SU-DHL-6 (cell line): ENCODE data around the gene CCNY.

ENCODE experiments used
- EZH2phosphoT487 ChIP-seq: fragments of 200-600 bp; sonication (generic), shearing (Covaris generic); conservative IDR thresholded peaks from 2 replicates; pipeline ENCODE4 v1.6.1; 2018; ENCODE audit warnings: mild to moderate bottlenecking, antibody characterized with exemption, low read length, moderate library complexity, mixed read lengths
- TF ChIP-seq, protein P1 (sequence below): fragments of 200-600 bp; sonication (generic); IDR thresholded peaks from one replicate; pipeline ENCODE4 v1.5.1; 2017; ENCODE audit warnings: antibody characterized with exemption, mild to moderate bottlenecking, low read length, moderate library complexity; ENCODE audit not compliant: insufficient read depth, poor library complexity, severe bottlenecking

DNA sequence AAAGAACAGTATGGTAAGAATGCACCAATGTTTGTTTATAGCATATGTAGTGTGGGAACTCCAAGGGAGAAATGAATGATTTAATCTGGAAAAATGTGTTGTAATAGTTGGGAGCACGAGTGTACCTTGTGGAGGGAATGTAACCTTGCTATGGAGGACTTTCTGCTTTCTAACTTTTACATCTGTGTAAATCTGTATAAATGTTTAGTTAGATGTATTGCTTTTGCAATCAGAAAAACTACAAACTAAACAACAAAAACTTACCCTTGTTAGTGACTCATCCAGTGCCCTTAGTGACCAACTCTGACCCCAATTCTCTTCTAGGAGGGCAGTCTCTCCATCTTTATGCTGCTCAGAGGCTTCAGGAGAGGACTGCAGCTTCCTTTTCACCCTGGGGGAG is 89.3 kb downstream of the CCNY start:
- TF ChIP-seq, protein P1, sequence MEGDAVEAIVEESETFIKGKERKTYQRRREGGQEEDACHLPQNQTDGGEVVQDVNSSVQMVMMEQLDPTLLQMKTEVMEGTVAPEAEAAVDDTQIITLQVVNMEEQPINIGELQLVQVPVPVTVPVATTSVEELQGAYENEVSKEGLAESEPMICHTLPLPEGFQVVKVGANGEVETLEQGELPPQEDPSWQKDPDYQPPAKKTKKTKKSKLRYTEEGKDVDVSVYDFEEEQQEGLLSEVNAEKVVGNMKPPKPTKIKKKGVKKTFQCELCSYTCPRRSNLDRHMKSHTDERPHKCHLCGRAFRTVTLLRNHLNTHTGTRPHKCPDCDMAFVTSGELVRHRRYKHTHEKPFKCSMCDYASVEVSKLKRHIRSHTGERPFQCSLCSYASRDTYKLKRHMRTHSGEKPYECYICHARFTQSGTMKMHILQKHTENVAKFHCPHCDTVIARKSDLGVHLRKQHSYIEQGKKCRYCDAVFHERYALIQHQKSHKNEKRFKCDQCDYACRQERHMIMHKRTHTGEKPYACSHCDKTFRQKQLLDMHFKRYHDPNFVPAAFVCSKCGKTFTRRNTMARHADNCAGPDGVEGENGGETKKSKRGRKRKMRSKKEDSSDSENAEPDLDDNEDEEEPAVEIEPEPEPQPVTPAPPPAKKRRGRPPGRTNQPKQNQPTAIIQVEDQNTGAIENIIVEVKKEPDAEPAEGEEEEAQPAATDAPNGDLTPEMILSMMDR, result no peak
- no peak for TF ChIP-seq EZH2phosphoT487
